Measurements from ENCODE around the gene TRIM34.

The TRIM34 gene

DNA sequence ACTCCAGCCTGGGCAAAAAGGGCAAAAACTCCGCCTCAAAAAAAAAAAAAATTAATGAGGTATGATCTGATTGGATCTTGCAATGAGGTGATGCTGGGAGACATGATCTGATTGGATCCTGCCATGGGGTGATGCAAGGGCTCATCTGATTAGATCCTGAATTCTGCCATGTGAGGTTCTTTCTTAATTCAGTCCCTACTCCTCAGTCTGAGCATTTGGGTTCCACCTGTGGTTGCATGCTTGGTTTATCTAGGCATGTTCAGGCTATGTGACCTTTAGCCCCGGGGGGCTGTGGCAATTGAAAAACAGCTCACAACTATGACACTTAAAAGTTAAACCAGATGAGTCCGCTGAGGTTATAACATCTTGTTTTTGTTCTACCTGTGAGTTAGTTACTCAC is 33.2 kb upstream of the TRIM34 start:
- no peak overlapping the region for H3K9ac ChIP-seq (ENCODE audit: low read length)
- DNase-seq = no peak

DNA sequence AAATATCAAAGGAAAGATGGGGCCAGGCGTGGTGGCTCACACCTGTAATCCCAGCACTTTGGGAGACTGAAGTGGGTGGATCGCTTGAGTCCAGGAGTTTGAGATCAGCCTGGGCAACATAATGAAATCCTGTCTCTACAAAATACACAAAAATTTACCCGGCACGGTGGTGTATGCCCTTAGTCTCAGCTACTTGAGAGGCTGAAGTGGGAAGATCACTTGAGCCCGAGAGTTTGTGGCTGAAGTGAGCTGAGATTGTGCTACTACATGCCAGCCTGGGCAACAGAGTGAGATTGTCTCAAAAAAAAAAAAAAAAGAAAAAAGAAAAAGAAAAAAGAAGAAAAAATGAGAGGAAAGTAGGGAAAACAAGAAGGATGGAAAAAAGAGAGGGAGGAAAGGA is 32.2 kb upstream of the TRIM34 start:
- Histone ChIP-seq H3K9ac (ENCODE audit: low read length) (no peak overlapping the region), H3K9me2 (replicated peaks; ENCODE audit: insufficient read depth, low read length) (no peaks in the 10 kb centered on the region), H2AFZ (ENCODE audit: low read length) (no peak overlapping the region), H3K27ac (ENCODE audit: low read length) (no peak overlapping the region), H4K20me1 (ENCODE audit: insufficient read depth, low read length) (no peaks in the 10 kb centered on the region), H3K9me3 (replicated peaks; ENCODE audit: insufficient read depth, low read length) (no peaks in the 10 kb centered on the region), H3F3A (ENCODE audit: insufficient read depth, low read length) (no peaks in the 10 kb centered on the region), H3K4me1 (ENCODE audit: low read length) (no peaks in the 10 kb centered on the region), H3K79me2 (ENCODE audit: low read length) (no peaks in the 10 kb centered on the region), H3K27me3 (replicated peaks; ENCODE audit: insufficient read depth, low read length) (no peaks in the 10 kb centered on the region), H3K36me3 (replicated peaks; ENCODE audit: insufficient read depth, low read length) (no peaks in the 10 kb centered on the region), H3K4me3 (ENCODE audit: low read length) (no peak overlapping the region), H3K4me2 (ENCODE audit: low read depth, low read length) (no peak overlapping the region)
- TF ChIP-seq, protein P1, sequence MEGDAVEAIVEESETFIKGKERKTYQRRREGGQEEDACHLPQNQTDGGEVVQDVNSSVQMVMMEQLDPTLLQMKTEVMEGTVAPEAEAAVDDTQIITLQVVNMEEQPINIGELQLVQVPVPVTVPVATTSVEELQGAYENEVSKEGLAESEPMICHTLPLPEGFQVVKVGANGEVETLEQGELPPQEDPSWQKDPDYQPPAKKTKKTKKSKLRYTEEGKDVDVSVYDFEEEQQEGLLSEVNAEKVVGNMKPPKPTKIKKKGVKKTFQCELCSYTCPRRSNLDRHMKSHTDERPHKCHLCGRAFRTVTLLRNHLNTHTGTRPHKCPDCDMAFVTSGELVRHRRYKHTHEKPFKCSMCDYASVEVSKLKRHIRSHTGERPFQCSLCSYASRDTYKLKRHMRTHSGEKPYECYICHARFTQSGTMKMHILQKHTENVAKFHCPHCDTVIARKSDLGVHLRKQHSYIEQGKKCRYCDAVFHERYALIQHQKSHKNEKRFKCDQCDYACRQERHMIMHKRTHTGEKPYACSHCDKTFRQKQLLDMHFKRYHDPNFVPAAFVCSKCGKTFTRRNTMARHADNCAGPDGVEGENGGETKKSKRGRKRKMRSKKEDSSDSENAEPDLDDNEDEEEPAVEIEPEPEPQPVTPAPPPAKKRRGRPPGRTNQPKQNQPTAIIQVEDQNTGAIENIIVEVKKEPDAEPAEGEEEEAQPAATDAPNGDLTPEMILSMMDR (IDR thresholded peaks at IDR 0.05; ENCODE audit: low read length) = no peak
- no peak for TF ChIP-seq EZH2phosphoT487 (IDR thresholded peaks at IDR 0.05; ENCODE audit: low read length)
- DNase-seq = no peak

More for the DNA sequence above, 33.2 kb upstream of the TRIM34 start:
- Histone ChIP-seq H2AFZ (ENCODE audit: low read length) (no peak overlapping the region), H3K9me2 (replicated peaks; ENCODE audit: insufficient read depth, low read length) (no peaks in the 10 kb centered on the region), H3K36me3 (replicated peaks; ENCODE audit: insufficient read depth, low read length) (no peaks in the 10 kb centered on the region), H3K9me3 (replicated peaks; ENCODE audit: insufficient read depth, low read length) (no peaks in the 10 kb centered on the region), H3K4me3 (ENCODE audit: low read length) (no peak overlapping the region), H3K4me1 (ENCODE audit: low read length) (no peaks in the 10 kb centered on the region), H3F3A (ENCODE audit: insufficient read depth, low read length) (no peaks in the 10 kb centered on the region), H3K27me3 (replicated peaks; ENCODE audit: insufficient read depth, low read length) (no peaks in the 10 kb centered on the region), H3K27ac (ENCODE audit: low read length) (no peak overlapping the region), H3K4me2 (ENCODE audit: low read depth, low read length) (no peak overlapping the region), H3K79me2 (ENCODE audit: low read length) (no peaks in the 10 kb centered on the region), H4K20me1 (ENCODE audit: insufficient read depth, low read length) (no peaks in the 10 kb centered on the region)
- TF ChIP-seq, protein P1 (IDR thresholded peaks at IDR 0.05; ENCODE audit: low read length) = no peak
- TF ChIP-seq EZH2 (optimal IDR thresholded peaks at IDR 0.05; ENCODE audit: low read depth, low read length) = no peak
- no peak for TF ChIP-seq EZH2phosphoT487 (IDR thresholded peaks at IDR 0.05; ENCODE audit: low read length)

GRCh38 chr11:5593146-5593545 is 31.7 kb upstream of the TRIM34 start:
- H3K27ac ChIP-seq (ENCODE audit: low read length) = no peak overlapping the region
- no peaks in the 10 kb centered on the region for H3K36me3 ChIP-seq (replicated peaks; ENCODE audit: insufficient read depth, low read length)
- H3K4me2 ChIP-seq (ENCODE audit: low read depth, low read length) = no peak overlapping the region
- no peaks in the 10 kb centered on the region for H4K20me1 ChIP-seq (ENCODE audit: insufficient read depth, low read length)
- H3F3A ChIP-seq (ENCODE audit: insufficient read depth, low read length) = no peaks in the 10 kb centered on the region
- no peaks in the 10 kb centered on the region for H3K79me2 ChIP-seq (ENCODE audit: low read length)
- H3K4me3 ChIP-seq (ENCODE audit: low read length) = no peak overlapping the region
- no peak overlapping the region for H3K9ac ChIP-seq (ENCODE audit: low read length)
- H3K9me2 ChIP-seq (replicated peaks; ENCODE audit: insufficient read depth, low read length) = no peaks in the 10 kb centered on the region
- no peak overlapping the region for H2AFZ ChIP-seq (ENCODE audit: low read length)
- TF ChIP-seq, protein P1 (IDR thresholded peaks at IDR 0.05; ENCODE audit: low read length) = no peak
- TF ChIP-seq EZH2phosphoT487 (IDR thresholded peaks at IDR 0.05; ENCODE audit: low read length) = no peak
- TF ChIP-seq EZH2 (optimal IDR thresholded peaks at IDR 0.05; ENCODE audit: low read depth, low read length) = no peak
- DNase-seq = no peak
- H3K9me3 ChIP-seq (replicated peaks; ENCODE audit: insufficient read depth, low read length) = no peaks in the 10 kb centered on the region
- H3K4me1 ChIP-seq (ENCODE audit: low read length) = no peaks in the 10 kb centered on the region
- no peaks in the 10 kb centered on the region for H3K27me3 ChIP-seq (replicated peaks; ENCODE audit: insufficient read depth, low read length)

All from MM.1S (cell line).